ENCODE data around the gene DNAH3. TPM values are rescaled to one million over a fixed set of nuclear protein-coding genes. Genes with fewer than 3 reads are reported as not detected.

Gene DNAH3
- total and polyA plus RNA-seq, 2 of the 13 experiments (the other 11 are each of a cell fraction or from before 2014, with no cell fraction given): 0.07 to 0.08 TPM

- TF ChIP-seq ZBTB33 (CRISPR knock-in tag; IDR thresholded peaks at IDR 0.05) (no peak), PATZ1 (CRISPR knock-in tag; IDR thresholded peaks at IDR 0.05) (peak; percentile 54; the same call in 1 of the 2 replicates), ZNF264 (CRISPR knock-in tag; IDR thresholded peaks at IDR 0.05) (peak; percentile 69; the same call in 1 of the 2 replicates), CSRNP1 (CRISPR knock-in tag; IDR thresholded peaks at IDR 0.05) (no peak), REST (IDR thresholded peaks at IDR 0.05; ENCODE audit: borderline replicate concordance in 1 of 2, low read depth in 1 of 2, low read length in 2 of 2) (peak in 1 of 2 experiments; percentile 27; a peak in 1 of 4 replicates), IKZF1 (IDR thresholded peaks at IDR 0.05) (no peak), MED13 (CRISPR knock-in tag; IDR thresholded peaks at IDR 0.05) (0 out of 2 replicates have a peak, but pooled peaks have one; percentile 10), TGIF2 (CRISPR knock-in tag; IDR thresholded peaks at IDR 0.05) (peak; percentile 85), SOX13 (IDR thresholded peaks at IDR 0.05) (peak; percentile 92), SOX13 (CRISPR knock-in tag; conservative IDR thresholded peaks at IDR 0.05 in 1 of 2, IDR thresholded peaks at IDR 0.05 in 1 of 2) (peak in 1 of 2 experiments; percentile 100; a peak in 2 of 4 replicates), ZNF580 (CRISPR knock-in tag; IDR thresholded peaks at IDR 0.05; ENCODE audit: borderline replicate concordance, low read depth) (peak; percentile 40; the same call in 1 of the 2 replicates), IKZF5 (CRISPR knock-in tag; IDR thresholded peaks at IDR 0.05) (peak; percentile 77), ZNF460 (CRISPR knock-in tag; IDR thresholded peaks at IDR 0.05; ENCODE audit: borderline replicate concordance) (no peak; the same call in 1 of the 2 replicates), PAWR (CRISPR knock-in tag; IDR thresholded peaks at IDR 0.05; ENCODE audit: borderline replicate concordance) (no peak), HMG20A (CRISPR knock-in tag; IDR thresholded peaks at IDR 0.05; ENCODE audit: borderline replicate concordance) (peak; percentile 93), GZF1 (CRISPR knock-in tag; IDR thresholded peaks at IDR 0.05) (no peak), POLR2AphosphoS2 (IDR thresholded peaks at IDR 0.05; ENCODE audit: low read depth, low read length) (no peak)
Observed at GRCh38 chr16:21186326-21186691, 35.7 kb upstream of the DNAH3 start (continued).

All from HepG2 (cell line).